NT2/D1 (cell line): ENCODE data around the gene ATP8B1.

ENCODE experiments used
- DNase-seq: peaks from one replicate; pipeline ENCODE4 v3.0.0-alpha.2; 2011; ENCODE audit warnings: low read depth, low spot score
- H3K27me3 ChIP-seq: 2 replicates; pipeline ENCODE4 v1.6.0; 2011; ENCODE audit warnings: mild to moderate bottlenecking; ENCODE audit not compliant: insufficient read length, insufficient read depth
- H3K36me3 ChIP-seq: 2 replicates; pipeline ENCODE4 v1.6.1; 2011; ENCODE audit warnings: mild to moderate bottlenecking, low read length, mixed read lengths; ENCODE audit not compliant: insufficient read depth, insufficient read length
- H3K4me1 ChIP-seq: 2 replicates; pipeline ENCODE4 v1.5.1; 2011; ENCODE audit not compliant: insufficient read depth, insufficient read length
- H3K4me3 ChIP-seq: 2 replicates; pipeline ENCODE4 v1.5.1; 2011; ENCODE audit warnings: low read depth; ENCODE audit not compliant: insufficient read length
- H3K9ac ChIP-seq: 2 replicates; pipeline ENCODE4 v1.6.0; 2011; ENCODE audit warnings: low read depth; ENCODE audit not compliant: insufficient read length
- H3K9me3 ChIP-seq: 2 replicates; pipeline ENCODE4 v1.5.1; 2011; ENCODE audit warnings: mild to moderate bottlenecking, low read length; ENCODE audit not compliant: insufficient read depth
- SUZ12 ChIP-seq: IDR thresholded peaks from 2 replicates; pipeline ENCODE4 v1.6.1; 2011; ENCODE audit not compliant: insufficient read length, insufficient read depth; ENCODE audit errors: extremely low read depth
- YY1 ChIP-seq: IDR thresholded peaks from 2 replicates; pipeline ENCODE4 v1.6.1; 2011; ENCODE audit not compliant: insufficient read length, insufficient read depth
- ZNF274 ChIP-seq: IDR thresholded peaks from 2 replicates; pipeline ENCODE4 v1.6.1; 2011; ENCODE audit warnings: mild to moderate bottlenecking, low read depth, low read length

ATP8B1 gene

DNA sequence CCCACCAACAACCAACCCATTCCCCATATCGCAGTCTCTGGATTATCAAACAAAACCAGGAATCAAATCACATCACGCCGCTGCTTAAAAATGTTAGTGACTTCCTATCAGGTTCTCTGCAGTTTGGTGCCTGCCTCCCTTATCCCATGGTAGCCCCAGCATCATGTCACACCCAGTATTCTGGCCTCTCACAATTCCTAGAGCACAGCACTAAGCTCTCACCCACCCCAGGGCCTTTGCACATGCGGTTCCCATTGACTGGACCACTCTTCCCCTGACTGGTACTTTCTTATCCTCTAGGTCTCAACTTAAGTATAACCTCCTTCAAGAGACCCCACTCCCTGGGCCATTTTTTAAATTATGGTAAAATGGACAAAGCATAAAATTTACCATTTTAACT lies 12.8 kb downstream of the ATP8B1 start:
- DNase-seq = no peak
- Histone ChIP-seq H3K4me3 (no peak overlapping the region), H3K36me3 (no peaks in the 10 kb centered on the region), H3K27me3 (no peaks in the 10 kb centered on the region), H3K9me3 (no peaks in the 10 kb centered on the region), H3K9ac (no peak overlapping the region), H3K4me1 (peaks cover 2% of the 10 kb centered on the region)
- TF ChIP-seq ZNF274 (no peak), SUZ12 (no peak), YY1 (no peak)

DNA sequence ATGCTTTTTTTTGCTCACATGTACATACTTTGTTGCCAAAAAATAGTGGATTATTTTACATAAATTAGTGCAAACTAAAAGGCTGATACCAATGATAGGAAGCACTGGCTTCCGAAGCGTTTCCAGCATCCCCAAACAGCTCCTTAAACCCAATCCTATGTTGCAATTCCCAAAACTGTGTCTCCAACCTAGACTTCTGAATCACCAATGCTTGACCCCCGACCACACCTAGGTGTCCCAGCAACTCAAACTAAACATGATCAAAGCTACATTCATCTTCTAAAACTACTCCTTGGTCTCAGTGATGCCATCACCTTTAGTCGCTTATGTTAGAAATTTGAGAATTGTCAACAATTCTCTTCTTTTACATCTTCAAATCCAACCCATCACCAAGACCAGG lies 13.4 kb downstream of the ATP8B1 start:
- Histone ChIP-seq H3K36me3 (no peaks in the 10 kb centered on the region), H3K27me3 (no peaks in the 10 kb centered on the region), H3K4me3 (no peak overlapping the region), H3K9ac (no peak overlapping the region), H3K9me3 (no peaks in the 10 kb centered on the region), H3K4me1 (peaks cover 2% of the 10 kb centered on the region)
- DNase-seq = no peak
- TF ChIP-seq SUZ12 = no peak
- TF ChIP-seq YY1 = no peak
- TF ChIP-seq ZNF274 = no peak

GRCh38 chr18:57789090-57789489 lies 14.0 kb downstream of the ATP8B1 start:
- Histone ChIP-seq H3K27me3 (no peaks in the 10 kb centered on the region), H3K36me3 (no peaks in the 10 kb centered on the region), H3K9ac (no peak overlapping the region), H3K9me3 (no peaks in the 10 kb centered on the region), H3K4me3 (no peak overlapping the region), H3K4me1 (peaks cover 2% of the 10 kb centered on the region)
- DNase-seq = no peak
- no peak for TF ChIP-seq YY1
- no peak for TF ChIP-seq SUZ12
- TF ChIP-seq ZNF274 = no peak

GRCh38 chr18:57787068-57787685 lies 15.9 kb downstream of the ATP8B1 start:
- no peaks in the 10 kb centered on the region for H3K27me3 ChIP-seq
- H3K4me3 ChIP-seq = no peak overlapping the region
- no peaks in the 10 kb centered on the region for H3K4me1 ChIP-seq
- no peaks in the 10 kb centered on the region for H3K36me3 ChIP-seq
- DNase-seq = no peak
- H3K9me3 ChIP-seq = no peaks in the 10 kb centered on the region
- TF ChIP-seq SUZ12 (no peak), ZNF274 (no peak), YY1 (no peak)
- no peak overlapping the region for H3K9ac ChIP-seq

GRCh38 chr18:57785751-57786437 lies 17.2 kb downstream of the ATP8B1 start:
- H3K4me3 ChIP-seq = no peak overlapping the region
- no peaks in the 10 kb centered on the region for H3K9me3 ChIP-seq
- no peak for DNase-seq
- no peaks in the 10 kb centered on the region for H3K27me3 ChIP-seq
- H3K36me3 ChIP-seq = no peaks in the 10 kb centered on the region
- no peaks in the 10 kb centered on the region for H3K4me1 ChIP-seq
- TF ChIP-seq YY1 (no peak), ZNF274 (no peak), SUZ12 (no peak)
- no peak overlapping the region for H3K9ac ChIP-seq

DNA sequence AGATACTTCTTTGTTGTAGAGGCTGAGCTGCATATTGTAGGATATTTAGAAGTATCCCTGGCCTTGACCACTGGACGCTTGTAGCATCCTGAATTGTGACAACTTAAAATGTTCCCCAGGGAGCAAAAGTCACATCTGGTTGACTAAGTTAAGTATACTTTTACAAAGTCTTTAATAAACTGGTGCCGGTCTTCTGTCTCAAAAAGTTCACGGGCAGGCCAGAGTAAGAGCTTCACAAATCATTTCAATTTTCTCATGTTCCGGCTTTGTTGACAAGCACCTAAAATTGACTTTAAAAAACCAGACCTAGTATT lies 18.4 kb downstream of the ATP8B1 start:
- no peak for DNase-seq
- TF ChIP-seq YY1 (no peak), ZNF274 (no peak), SUZ12 (no peak)
- Histone ChIP-seq H3K36me3 (no peaks in the 10 kb centered on the region), H3K9me3 (no peaks in the 10 kb centered on the region), H3K27me3 (no peaks in the 10 kb centered on the region), H3K4me3 (no peak overlapping the region), H3K9ac (no peak overlapping the region), H3K4me1 (no peaks in the 10 kb centered on the region)

- Histone ChIP-seq H3K9me3 (no peaks in the 10 kb centered on the region), H3K9ac (no peak overlapping the region), H3K27me3 (no peaks in the 10 kb centered on the region), H3K4me3 (no peak overlapping the region), H3K4me1 (no peaks in the 10 kb centered on the region), H3K36me3 (no peaks in the 10 kb centered on the region)
- no peak for DNase-seq
- TF ChIP-seq ZNF274 (no peak), YY1 (no peak), SUZ12 (no peak)
Observed at GRCh38 chr18:57784034-57784800, 18.9 kb downstream of the ATP8B1 start.
